ENCODE results near the gene ABHD2. TPM values are rescaled to one million over a fixed set of nuclear protein-coding genes. Genes with fewer than 3 reads are reported as not detected.

The ABHD2 gene
- polyA plus RNA-seq, 3 donors: 30.8 to 67.1 (median 37.3) TPM

- H3K36me3 Mint-ChIP-seq: peaks cover 15 to 19% of the 10 kb centered on the region in 2 donors
- intact Hi-C loops (cut with micrococcal nuclease): loop anchor here in 1 of 2 donors (5.0 kb wide), 1 partner anchor 37 kb away; no protein-coding TSS in a partner anchor
- Histone ChIP-seq H3K4me2 (replicated peaks; ENCODE audit: extremely low read depth, low read length, poor library complexity, severe bottlenecking) (peak overlapping the region; percentile 84), H3K79me2 (ENCODE audit: insufficient read depth, low read length) (peaks cover 43% of the 10 kb centered on the region), H3K9me3 (replicated peaks in 1 of 2; ENCODE audit: control insufficient read depth in 1 of 2, insufficient read depth in 1 of 2, low read length in 2 of 2) (no peaks in the 10 kb centered on the region), H3K4me1 (ENCODE audit: control insufficient read depth in 1 of 2, insufficient read depth in 2 of 2, low read length in 2 of 2) (peaks cover 17 to 18% of the 10 kb centered on the region in 2 donors), H2AFZ (ENCODE audit: insufficient read depth, low read depth, low read length, poor library complexity, severe bottlenecking) (peak overlapping the region; percentile 97), H3K27me3 (ENCODE audit: control insufficient read depth in 2 of 2, insufficient read depth in 2 of 2, low read length in 2 of 2) (no peaks in the 10 kb centered on the region), H3K9ac (ENCODE audit: insufficient read depth, low read length, poor library complexity, severe bottlenecking) (peak overlapping the region; percentile 66), H4K20me1 (ENCODE audit: insufficient read depth, low read length) (no peaks in the 10 kb centered on the region), H3K36me3 (replicated peaks in 1 of 2; ENCODE audit: control insufficient read depth in 1 of 2, insufficient read depth in 2 of 2, low read length in 2 of 2) (peaks cover 9 to 17% of the 10 kb centered on the region in 2 donors), H3K27ac (ENCODE audit: low read depth in 1 of 2, low read length in 2 of 2) (peak overlapping the region in 1 of 2 donors; percentile 69), H3K4me3 (replicated peaks in 1 of 3; ENCODE audit: low read depth in 2 of 3, low read length in 3 of 3) (peak overlapping the region; percentile 66 to 87 (median 77))
- H3K4me3 Mint-ChIP-seq: peak overlapping the region; percentile 90 to 96
- no peak for TF ChIP-seq CTCF (IDR thresholded peaks at IDR 0.05)
- 0% methylated on average over 2 of the region's 6 CpGs for WGBS (ENCODE audit: insufficient coverage)
- peaks cover 44% of the 10 kb centered on the region for H3K4me1 Mint-ChIP-seq
- peaks cover 0 to 6% (median 2%) of the 10 kb centered on the region in 3 donors for H3K27me3 Mint-ChIP-seq (ENCODE audit: low read depth in 3 of 3)
- peak overlapping the region in 6 of 7 donors; percentile 76 to 97 (median 91) for H3K27ac Mint-ChIP-seq
- H3K9me3 Mint-ChIP-seq: peaks cover 0 to 12% (median 3%) of the 10 kb centered on the region in 7 donors
- DNase-seq: peak in 1 of 3 donors; percentile 46
Observed at GRCh38 chr15:89244574-89244903, 156.3 kb downstream of the ABHD2 start.

GRCh38 chr15:89247446-89247845, 159.2 kb downstream of the ABHD2 start:
- H3K4me3 ChIP-seq (replicated peaks in 1 of 3; ENCODE audit: low read depth in 2 of 3, low read length in 3 of 3): no peak overlapping the region
- H3K9me3 ChIP-seq (replicated peaks in 1 of 2; ENCODE audit: control insufficient read depth in 1 of 2, insufficient read depth in 1 of 2, low read length in 2 of 2): no peaks in the 10 kb centered on the region
- no peak for TF ChIP-seq CTCF (IDR thresholded peaks at IDR 0.05)
- Mint-ChIP-seq H3K9me3 (peaks cover 0 to 3% (median 0%) of the 10 kb centered on the region in 7 donors), H3K4me3 (no peak overlapping the region), H3K27me3 (ENCODE audit: low read depth in 3 of 3) (peaks cover 0 to 3% (median 0%) of the 10 kb centered on the region in 3 donors), H3K27ac (no peak overlapping the region), H3K4me1 (peaks cover 29% of the 10 kb centered on the region), H3K36me3 (peaks cover 16 to 28% of the 10 kb centered on the region in 2 donors)
- H3K36me3 ChIP-seq (replicated peaks in 1 of 2; ENCODE audit: control insufficient read depth in 1 of 2, insufficient read depth in 2 of 2, low read length in 2 of 2): peaks cover 9 to 23% of the 10 kb centered on the region in 2 donors
- peaks cover 43% of the 10 kb centered on the region for H3K79me2 ChIP-seq (ENCODE audit: insufficient read depth, low read length)
- no peak for DNase-seq
- H2AFZ ChIP-seq (ENCODE audit: insufficient read depth, low read depth, low read length, poor library complexity, severe bottlenecking): no peak overlapping the region
- intact Hi-C loops (cut with micrococcal nuclease): no loop called here
- no peak overlapping the region for H3K27ac ChIP-seq (ENCODE audit: low read depth in 1 of 2, low read length in 2 of 2)
- no peak overlapping the region for H3K9ac ChIP-seq (ENCODE audit: insufficient read depth, low read length, poor library complexity, severe bottlenecking)
- no CpG with 5 or more reads among the region's 2 CpGs for WGBS (ENCODE audit: insufficient coverage)
- H4K20me1 ChIP-seq (ENCODE audit: insufficient read depth, low read length): no peaks in the 10 kb centered on the region
- H3K4me2 ChIP-seq (replicated peaks; ENCODE audit: extremely low read depth, low read length, poor library complexity, severe bottlenecking): no peak overlapping the region
- no peaks in the 10 kb centered on the region for H3K27me3 ChIP-seq (ENCODE audit: control insufficient read depth in 2 of 2, insufficient read depth in 2 of 2, low read length in 2 of 2)
- H3K4me1 ChIP-seq (ENCODE audit: control insufficient read depth in 1 of 2, insufficient read depth in 2 of 2, low read length in 2 of 2): peaks cover 17 to 18% of the 10 kb centered on the region in 2 donors
